ENCODE data around the gene TTC33. TPM values are rescaled to one million over a fixed set of nuclear protein-coding genes. Genes with fewer than 3 reads are reported as not detected.

The TTC33 gene
- total RNA-seq, 3 donors from 2014 or later (not counting 1 experiment from before 2014, with no cell fraction given) = 7.3 to 11.4 (median 10.0) TPM

- Mint-ChIP-seq H3K27ac (no peak overlapping the region), H3K36me3 (no peaks in the 10 kb centered on the region), H3K4me1 (peaks cover 14 to 16% of the 10 kb centered on the region in 2 donors), H3K4me3 (no peak overlapping the region), H3K9me3 (no peaks in the 10 kb centered on the region), H3K27me3 (ENCODE audit: low read depth in 2 of 2) (peaks cover 0 to 5% of the 10 kb centered on the region in 2 donors)
- Histone ChIP-seq H3K4me3 (ENCODE audit: low read length) (no peak overlapping the region), H3K27me3 (ENCODE audit: control insufficient read depth, insufficient read depth, low read length) (no peaks in the 10 kb centered on the region), H3K36me3 (ENCODE audit: control insufficient read depth, insufficient read depth, low read length) (no peaks in the 10 kb centered on the region), H3K4me1 (ENCODE audit: control insufficient read depth, insufficient read depth, low read length) (no peaks in the 10 kb centered on the region), H3K9me3 (ENCODE audit: control insufficient read depth, insufficient read depth, low read length) (no peaks in the 10 kb centered on the region), H3K27ac (ENCODE audit: low read length) (peak overlapping the region; percentile 24)
- WGBS (ENCODE audit: insufficient coverage) = 67% methylated on average over 1 of the region's 5 CpGs
- no peak for ATAC-seq
- intact Hi-C loops (cut with micrococcal nuclease) = no loop called here
- no peak for DNase-seq
- TF ChIP-seq CTCF (IDR thresholded peaks at IDR 0.05) = no peak
Observed at GRCh38 chr5:40616781-40617180, 139.0 kb downstream of the TTC33 start.

DNA sequence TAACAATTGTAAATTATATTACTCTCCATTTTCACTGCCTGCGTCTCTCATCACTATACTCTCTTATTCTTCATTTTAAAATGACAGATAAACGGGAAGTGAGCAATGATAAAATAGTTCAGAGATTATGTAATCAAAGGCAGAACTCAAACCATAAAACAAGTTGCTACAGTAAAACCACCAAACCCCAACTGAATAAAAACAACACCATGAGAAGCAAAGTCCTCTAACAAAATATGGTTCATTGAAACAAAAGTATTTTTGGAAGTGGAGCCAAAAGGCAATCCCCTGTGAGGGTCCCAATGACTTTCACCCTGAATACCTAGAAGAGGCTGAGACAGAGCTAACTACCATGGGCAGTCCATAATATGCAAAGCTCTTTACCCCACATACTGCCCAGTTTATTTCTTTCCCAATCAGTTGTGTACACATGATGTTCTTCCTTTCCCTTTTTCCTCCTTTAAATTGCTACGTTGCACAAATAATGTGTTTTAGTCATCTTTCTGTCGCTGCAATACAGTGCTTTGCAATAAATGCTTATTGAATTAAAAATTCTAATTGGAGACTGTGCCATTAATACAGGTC lies 140.1 kb downstream of the TTC33 start:
- Histone ChIP-seq H3K4me3 (ENCODE audit: low read length) (no peak overlapping the region), H3K27ac (ENCODE audit: low read length) (peak overlapping the region; percentile 35), H3K4me1 (ENCODE audit: control insufficient read depth, insufficient read depth, low read length) (no peaks in the 10 kb centered on the region), H3K36me3 (ENCODE audit: control insufficient read depth, insufficient read depth, low read length) (no peaks in the 10 kb centered on the region), H3K27me3 (ENCODE audit: control insufficient read depth, insufficient read depth, low read length) (no peaks in the 10 kb centered on the region), H3K9me3 (ENCODE audit: control insufficient read depth, insufficient read depth, low read length) (no peaks in the 10 kb centered on the region)
- no CpG with 5 or more reads among the region's 4 CpGs for WGBS (ENCODE audit: insufficient coverage)
- Mint-ChIP-seq H3K4me3 (no peak overlapping the region), H3K4me1 (peaks cover 14 to 16% of the 10 kb centered on the region in 2 donors), H3K9me3 (no peaks in the 10 kb centered on the region), H3K27me3 (ENCODE audit: low read depth in 2 of 2) (peaks cover 0 to 5% of the 10 kb centered on the region in 2 donors), H3K36me3 (no peaks in the 10 kb centered on the region), H3K27ac (peak overlapping the region in 1 of 2 donors; percentile 38)
- no peak for TF ChIP-seq CTCF (IDR thresholded peaks at IDR 0.05)
- peak in 1 of 2 donors; percentile 27 for DNase-seq
- peak in 2 of 3 donors; percentile 22 to 50 for ATAC-seq
- intact Hi-C loops (cut with micrococcal nuclease) = no loop called here

DNA sequence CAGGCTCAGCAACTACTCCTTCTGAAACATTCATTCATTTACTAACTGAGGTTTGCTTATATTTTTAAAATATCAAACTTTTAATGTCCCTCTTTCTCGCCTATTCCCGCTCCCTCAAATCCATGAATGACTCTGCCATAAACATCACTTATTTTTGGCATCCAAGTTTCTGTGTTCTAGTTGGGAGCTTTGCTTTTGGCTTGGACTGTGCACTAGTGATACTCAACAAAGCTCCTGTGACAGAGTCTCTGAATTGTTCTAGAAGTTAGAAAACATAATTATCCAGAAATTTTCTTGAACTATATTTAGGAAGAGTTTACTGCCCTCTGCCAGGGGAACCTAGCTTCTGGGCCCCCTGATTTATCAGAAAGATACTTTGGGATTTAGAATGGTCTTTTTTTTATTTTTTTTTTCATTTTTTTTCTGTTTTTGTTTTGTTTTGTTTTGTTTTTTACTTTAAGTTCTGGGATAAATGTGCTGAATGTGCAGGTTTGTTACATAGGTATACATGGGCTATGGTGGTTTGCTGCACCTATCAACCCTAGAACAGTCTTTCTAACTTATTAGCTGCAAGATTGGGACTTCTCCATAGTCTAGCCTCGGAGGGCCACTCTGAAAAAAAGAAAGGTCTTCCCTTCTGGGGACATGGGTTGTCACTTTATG lies 140.7 kb downstream of the TTC33 start:
- intact Hi-C loops (cut with micrococcal nuclease) = no loop called here
- Mint-ChIP-seq H3K4me1 (peaks cover 14 to 16% of the 10 kb centered on the region in 2 donors), H3K36me3 (no peaks in the 10 kb centered on the region), H3K4me3 (no peak overlapping the region), H3K9me3 (no peaks in the 10 kb centered on the region), H3K27me3 (ENCODE audit: low read depth in 2 of 2) (no peaks in the 10 kb centered on the region), H3K27ac (peak overlapping the region; percentile 35 to 38)
- H3K36me3 ChIP-seq (ENCODE audit: control insufficient read depth, insufficient read depth, low read length) = no peaks in the 10 kb centered on the region
- WGBS (ENCODE audit: insufficient coverage) = 50% methylated on average over 2 of the region's 3 CpGs
- H3K4me3 ChIP-seq (ENCODE audit: low read length) = no peak overlapping the region
- DNase-seq (no peak), ATAC-seq (no peak)
- no peak overlapping the region for H3K27ac ChIP-seq (ENCODE audit: low read length)
- no peaks in the 10 kb centered on the region for H3K4me1 ChIP-seq (ENCODE audit: control insufficient read depth, insufficient read depth, low read length)
- no peak for TF ChIP-seq CTCF (IDR thresholded peaks at IDR 0.05)
- no peaks in the 10 kb centered on the region for H3K27me3 ChIP-seq (ENCODE audit: control insufficient read depth, insufficient read depth, low read length)
- no peaks in the 10 kb centered on the region for H3K9me3 ChIP-seq (ENCODE audit: control insufficient read depth, insufficient read depth, low read length)
